ENCODE data around the gene TDRD3.

TDRD3 gene

GRCh38 chr13:60463787-60464186 lies 66.8 kb downstream of the TDRD3 start:
- Histone ChIP-seq H2BK15ac (ENCODE audit: low read depth, poor library complexity, severe bottlenecking) (no peak overlapping the region), H4K8ac (ENCODE audit: low read length) (no peak overlapping the region), H4K91ac (ENCODE audit: low read length) (no peak overlapping the region), H3K4me1 (ENCODE audit: control insufficient read depth, insufficient read depth, low read depth, low read length) (no peaks in the 10 kb centered on the region), H3K9me3 (ENCODE audit: control insufficient read depth, low read length) (no peaks in the 10 kb centered on the region), H3K9ac (ENCODE audit: low read length) (no peak overlapping the region), H3K4me2 (ENCODE audit: low read length, poor library complexity, severe bottlenecking) (no peak overlapping the region), H3K27ac (ENCODE audit: low read length, poor library complexity, severe bottlenecking) (no peak overlapping the region), H3K4me3 (ENCODE audit: insufficient read depth in 1 of 2, low read depth in 1 of 2, low read length in 2 of 2) (no peak overlapping the region), H2BK5ac (ENCODE audit: low read depth, low read length, poor library complexity, severe bottlenecking) (no peak overlapping the region), H3K36me3 (ENCODE audit: control insufficient read depth in 1 of 2, insufficient read depth in 2 of 2, low read depth in 1 of 2, low read length in 2 of 2) (peaks cover 0 to 21% of the 10 kb centered on the region in 2 experiments), H3K14ac (ENCODE audit: low read length in 2 of 2) (no peak overlapping the region), H3K4ac (ENCODE audit: low read depth in 1 of 2, low read length in 2 of 2) (no peak overlapping the region), H2AFZ (ENCODE audit: low read depth, low read length) (no peak overlapping the region), H2BK120ac (ENCODE audit: low read depth, low read length) (no peak overlapping the region), H2AK5ac (ENCODE audit: low read length, severe bottlenecking) (no peak overlapping the region), H2BK12ac (ENCODE audit: low read length in 2 of 2) (no peak overlapping the region), H3K23ac (ENCODE audit: low read length in 2 of 2) (no peak overlapping the region), H3K27me3 (ENCODE audit: control insufficient read depth in 1 of 2, insufficient read depth in 1 of 2, low read length in 2 of 2) (no peaks in the 10 kb centered on the region), H3K18ac (ENCODE audit: low read depth in 1 of 2, low read length in 2 of 2) (no peak overlapping the region), H3K79me1 (replicated peaks; ENCODE audit: low read length, poor library complexity, severe bottlenecking) (no peaks in the 10 kb centered on the region)
- no peak for DNase-seq
- WGBS: 73% methylated on average over 1 of the region's 1 CpG

DNA sequence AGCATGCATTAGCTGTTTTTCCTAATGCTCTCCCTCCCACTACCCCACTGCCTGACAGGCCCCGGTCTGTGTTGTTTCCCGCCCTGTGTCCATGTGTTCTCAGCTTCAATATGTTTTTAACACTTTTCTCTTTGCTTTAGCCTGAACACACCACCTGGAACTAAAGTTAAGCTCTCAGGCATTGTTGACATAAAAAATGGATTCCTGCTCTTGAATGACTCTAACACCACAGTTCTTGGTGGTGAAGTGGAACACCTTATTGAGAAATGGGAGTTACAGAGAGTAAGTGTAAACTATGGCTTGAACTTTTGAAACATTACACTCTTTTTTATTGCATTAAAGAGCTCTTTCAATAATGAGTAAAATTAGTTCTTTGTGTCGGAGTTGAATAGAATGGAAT lies 70.1 kb downstream of the TDRD3 start:
- Histone ChIP-seq H3K36me3 (ENCODE audit: control insufficient read depth in 1 of 2, insufficient read depth in 2 of 2, low read depth in 1 of 2, low read length in 2 of 2) (peaks cover 0 to 12% of the 10 kb centered on the region in 2 experiments), H3K4me1 (ENCODE audit: control insufficient read depth, insufficient read depth, low read depth, low read length) (no peaks in the 10 kb centered on the region), H3K4ac (ENCODE audit: low read depth in 1 of 2, low read length in 2 of 2) (no peak overlapping the region), H4K91ac (ENCODE audit: low read length) (no peak overlapping the region), H3K4me2 (ENCODE audit: low read length, poor library complexity, severe bottlenecking) (no peak overlapping the region), H4K8ac (ENCODE audit: low read length) (no peak overlapping the region), H3K27ac (ENCODE audit: low read length, poor library complexity, severe bottlenecking) (no peak overlapping the region), H3K23ac (ENCODE audit: low read length in 2 of 2) (no peak overlapping the region), H3K14ac (ENCODE audit: low read length in 2 of 2) (peak overlapping the region in 1 of 2 experiments; percentile 20), H3K4me3 (ENCODE audit: insufficient read depth in 1 of 2, low read depth in 1 of 2, low read length in 2 of 2) (no peak overlapping the region), H2BK15ac (ENCODE audit: low read depth, poor library complexity, severe bottlenecking) (no peak overlapping the region), H2AK5ac (ENCODE audit: low read length, severe bottlenecking) (no peak overlapping the region), H2BK120ac (ENCODE audit: low read depth, low read length) (no peak overlapping the region), H3K27me3 (ENCODE audit: control insufficient read depth in 1 of 2, insufficient read depth in 1 of 2, low read length in 2 of 2) (no peaks in the 10 kb centered on the region), H2AFZ (ENCODE audit: low read depth, low read length) (no peak overlapping the region), H3K9me3 (ENCODE audit: control insufficient read depth, low read length) (no peaks in the 10 kb centered on the region), H2BK5ac (ENCODE audit: low read depth, low read length, poor library complexity, severe bottlenecking) (no peak overlapping the region), H2BK12ac (ENCODE audit: low read length in 2 of 2) (no peak overlapping the region), H3K9ac (ENCODE audit: low read length) (no peak overlapping the region), H3K18ac (ENCODE audit: low read depth in 1 of 2, low read length in 2 of 2) (no peak overlapping the region), H3K79me1 (replicated peaks; ENCODE audit: low read length, poor library complexity, severe bottlenecking) (no peaks in the 10 kb centered on the region)
- DNase-seq: no peak
- 78% methylated on average over 2 of the region's 3 CpGs for WGBS

GRCh38 chr13:60479273-60479672 lies 82.3 kb downstream of the TDRD3 start:
- DNase-seq: no peak
- H3K18ac ChIP-seq (ENCODE audit: low read depth in 1 of 2, low read length in 2 of 2): no peak overlapping the region
- no peak overlapping the region for H2BK12ac ChIP-seq (ENCODE audit: low read length in 2 of 2)
- H3K23ac ChIP-seq (ENCODE audit: low read length in 2 of 2): no peak overlapping the region
- peaks cover 9% of the 10 kb centered on the region for H3K79me1 ChIP-seq (replicated peaks; ENCODE audit: low read length, poor library complexity, severe bottlenecking)
- H4K91ac ChIP-seq (ENCODE audit: low read length): no peak overlapping the region
- no peak overlapping the region for H2BK120ac ChIP-seq (ENCODE audit: low read depth, low read length)
- no peak overlapping the region for H2BK15ac ChIP-seq (ENCODE audit: low read depth, poor library complexity, severe bottlenecking)
- no peak overlapping the region for H3K14ac ChIP-seq (ENCODE audit: low read length in 2 of 2)
- H3K4me2 ChIP-seq (ENCODE audit: low read length, poor library complexity, severe bottlenecking): no peak overlapping the region
- no peak overlapping the region for H3K27ac ChIP-seq (ENCODE audit: low read length, poor library complexity, severe bottlenecking)
- H4K8ac ChIP-seq (ENCODE audit: low read length): no peak overlapping the region
- H2BK5ac ChIP-seq (ENCODE audit: low read depth, low read length, poor library complexity, severe bottlenecking): no peak overlapping the region
- no peaks in the 10 kb centered on the region for H3K27me3 ChIP-seq (ENCODE audit: control insufficient read depth in 1 of 2, insufficient read depth in 1 of 2, low read length in 2 of 2)
- no peak overlapping the region for H2AK5ac ChIP-seq (ENCODE audit: low read length, severe bottlenecking)
- H3K9ac ChIP-seq (ENCODE audit: low read length): no peak overlapping the region
- H3K4ac ChIP-seq (ENCODE audit: low read depth in 1 of 2, low read length in 2 of 2): no peak overlapping the region
- no peaks in the 10 kb centered on the region for H3K4me1 ChIP-seq (ENCODE audit: control insufficient read depth, insufficient read depth, low read depth, low read length)
- H3K4me3 ChIP-seq (ENCODE audit: insufficient read depth in 1 of 2, low read depth in 1 of 2, low read length in 2 of 2): no peak overlapping the region
- no peak overlapping the region for H2AFZ ChIP-seq (ENCODE audit: low read depth, low read length)
- peaks cover 5% of the 10 kb centered on the region for H3K9me3 ChIP-seq (ENCODE audit: control insufficient read depth, low read length)
- H3K36me3 ChIP-seq (ENCODE audit: control insufficient read depth in 1 of 2, insufficient read depth in 2 of 2, low read depth in 1 of 2, low read length in 2 of 2): no peaks in the 10 kb centered on the region

- DNase-seq: peak; percentile 9
- Histone ChIP-seq H3K27me3 (ENCODE audit: control insufficient read depth in 1 of 2, insufficient read depth in 1 of 2, low read length in 2 of 2) (no peaks in the 10 kb centered on the region), H3K9ac (ENCODE audit: low read length) (no peak overlapping the region), H3K79me1 (replicated peaks; ENCODE audit: low read length, poor library complexity, severe bottlenecking) (peaks cover 7% of the 10 kb centered on the region), H3K14ac (ENCODE audit: low read length in 2 of 2) (no peak overlapping the region), H3K4me3 (ENCODE audit: insufficient read depth in 1 of 2, low read depth in 1 of 2, low read length in 2 of 2) (no peak overlapping the region), H2AFZ (ENCODE audit: low read depth, low read length) (no peak overlapping the region), H3K36me3 (ENCODE audit: control insufficient read depth in 1 of 2, insufficient read depth in 2 of 2, low read depth in 1 of 2, low read length in 2 of 2) (peaks cover 0 to 12% of the 10 kb centered on the region in 2 experiments), H3K4me1 (ENCODE audit: control insufficient read depth, insufficient read depth, low read depth, low read length) (no peaks in the 10 kb centered on the region), H3K4me2 (ENCODE audit: low read length, poor library complexity, severe bottlenecking) (no peak overlapping the region), H4K8ac (ENCODE audit: low read length) (no peak overlapping the region), H3K27ac (ENCODE audit: low read length, poor library complexity, severe bottlenecking) (no peak overlapping the region), H2BK120ac (ENCODE audit: low read depth, low read length) (no peak overlapping the region), H3K4ac (ENCODE audit: low read depth in 1 of 2, low read length in 2 of 2) (no peak overlapping the region), H3K23ac (ENCODE audit: low read length in 2 of 2) (no peak overlapping the region), H2AK5ac (ENCODE audit: low read length, severe bottlenecking) (no peak overlapping the region), H3K18ac (ENCODE audit: low read depth in 1 of 2, low read length in 2 of 2) (no peak overlapping the region), H2BK15ac (ENCODE audit: low read depth, poor library complexity, severe bottlenecking) (no peak overlapping the region), H3K9me3 (ENCODE audit: control insufficient read depth, low read length) (no peaks in the 10 kb centered on the region), H2BK5ac (ENCODE audit: low read depth, low read length, poor library complexity, severe bottlenecking) (no peak overlapping the region), H2BK12ac (ENCODE audit: low read length in 2 of 2) (no peak overlapping the region), H4K91ac (ENCODE audit: low read length) (no peak overlapping the region)
Measured at GRCh38 chr13:60482012-60482411, 85.0 kb downstream of the TDRD3 start.

Measured in mesenchymal stem cell (in vitro differentiated cells and primary cell).